Measurements from ENCODE around the gene SMURF2. TPM values are rescaled to one million over a fixed set of nuclear protein-coding genes. Genes with fewer than 3 reads are reported as not detected.

Gene SMURF2
- total RNA-seq, 2 donors from 2014 or later: 13.4 to 14.2 TPM

DNA sequence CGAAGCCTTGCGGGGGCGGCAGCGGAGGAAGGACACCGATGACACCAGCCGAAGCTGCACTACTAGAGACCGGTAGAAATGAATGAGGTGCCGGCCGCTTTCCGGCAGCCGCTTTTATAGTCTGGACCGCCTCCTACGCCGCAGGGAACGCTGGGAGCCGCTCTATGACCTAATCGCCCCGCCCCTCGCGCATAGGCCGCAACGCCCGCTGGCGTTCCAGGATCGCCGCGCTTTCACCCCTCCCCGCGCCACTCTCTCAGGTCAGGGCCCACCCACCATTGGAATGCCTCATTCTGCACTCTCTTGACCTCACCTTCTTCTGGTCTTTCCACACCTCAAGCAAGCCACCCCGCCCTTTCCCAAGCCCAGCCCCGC, 155.9 kb downstream of the SMURF2 start, which contains the start of gene DDX5:
Gene DDX5 (minus strand): TSS at position 89 of the 375 bp plus-strand sequence. CDS start 170 bp downstream, outside the sequence.
- no peaks in the 10 kb centered on the region for H3K27me3 Mint-ChIP-seq
- peak; percentile 74 for ATAC-seq (replicated peaks)
- no peaks in the 10 kb centered on the region for H3K9me3 Mint-ChIP-seq
- H3K4me3 Mint-ChIP-seq: peak within 1 kb of the TSS; percentile 98
- H3K4me1 Mint-ChIP-seq: peaks cover 50% of the 10 kb centered on the region
- peaks cover 99% of the 10 kb centered on the region for H3K36me3 Mint-ChIP-seq (ENCODE audit: low read depth)
- H3K27ac Mint-ChIP-seq: peak within 1 kb of the TSS; percentile 100

DNA sequence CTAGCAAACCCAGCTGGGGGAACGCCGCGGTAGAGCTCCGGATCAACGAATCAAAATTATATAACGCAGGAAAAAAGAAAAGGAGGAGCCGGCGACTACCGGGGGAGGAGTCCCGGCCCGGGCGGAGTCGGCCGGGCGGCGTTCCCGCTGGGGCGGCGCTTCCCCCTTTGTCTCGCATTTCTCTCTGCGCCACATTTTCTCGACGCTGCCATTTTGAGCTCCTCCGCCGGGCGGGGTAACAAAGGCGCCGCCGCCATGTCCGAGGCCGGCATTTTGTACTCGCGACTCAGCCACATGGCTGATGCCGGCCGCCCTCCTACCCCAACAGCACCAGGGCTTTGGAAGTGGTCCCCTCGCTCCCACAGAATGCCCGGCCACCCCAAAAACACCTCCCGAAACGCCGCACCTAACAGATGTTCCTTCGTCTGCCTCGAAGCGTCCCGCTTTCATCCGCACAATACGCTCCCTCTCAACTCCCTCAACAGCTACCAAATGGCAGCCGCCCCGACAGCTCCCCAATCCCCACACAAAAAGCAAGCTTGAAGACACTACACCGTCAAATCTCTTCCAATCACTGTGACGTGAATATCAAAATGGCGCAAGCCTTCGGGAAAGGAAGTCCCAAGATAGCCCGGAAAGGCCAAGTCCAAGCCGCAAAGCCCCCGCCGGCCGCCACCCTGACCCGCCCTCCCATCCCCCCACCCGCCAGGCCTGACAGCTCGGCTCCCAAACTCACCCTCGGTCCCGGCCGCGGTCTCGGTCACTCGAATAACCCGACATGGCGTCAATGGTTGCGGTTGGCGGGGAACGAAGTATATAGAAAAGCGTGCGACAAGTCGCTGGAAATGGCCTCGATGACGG, 156.5 kb downstream of the SMURF2 start:
- H3K27me3 Mint-ChIP-seq: no peaks in the 10 kb centered on the region

DNA sequence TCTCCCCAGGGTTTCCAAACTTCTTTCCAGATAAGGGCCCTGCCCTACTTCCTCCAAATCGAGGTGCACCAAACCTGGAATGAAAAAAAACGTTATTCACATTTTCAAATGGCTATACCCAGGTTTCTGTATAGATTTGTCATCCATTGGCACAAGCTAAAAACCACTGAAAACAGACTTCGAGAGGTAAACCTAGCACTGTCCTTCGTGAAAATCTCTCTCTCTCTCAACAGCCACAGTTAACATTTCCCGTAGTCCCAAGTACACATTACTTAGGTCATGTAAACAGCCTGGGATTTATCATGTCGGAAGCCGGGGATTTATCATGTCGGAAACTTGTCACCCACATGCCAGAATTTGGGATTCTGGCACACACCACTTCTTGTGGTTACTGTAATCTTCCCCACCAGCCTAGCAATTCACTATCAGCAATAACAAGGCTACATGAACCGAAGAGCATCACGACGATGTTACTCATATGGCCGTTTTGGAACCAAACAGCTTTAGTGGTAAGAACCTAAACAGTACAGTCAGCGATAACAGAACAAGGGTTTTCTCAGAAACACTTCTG, 157.3 kb downstream of the SMURF2 start:
- Mint-ChIP-seq H3K36me3 (ENCODE audit: low read depth) (peaks cover 99% of the 10 kb centered on the region), H3K4me3 (peak overlapping the region; percentile 98), H3K27ac (peak overlapping the region; percentile 100), H3K4me1 (peaks cover 64% of the 10 kb centered on the region), H3K9me3 (no peaks in the 10 kb centered on the region), H3K27me3 (no peaks in the 10 kb centered on the region)
- peak; percentile 36 for ATAC-seq (replicated peaks)

More for the DNA sequence above, 156.5 kb downstream of the SMURF2 start:
- Mint-ChIP-seq H3K27ac (peak overlapping the region; percentile 100), H3K9me3 (no peaks in the 10 kb centered on the region), H3K4me3 (peak overlapping the region; percentile 98), H3K36me3 (ENCODE audit: low read depth) (peaks cover 99% of the 10 kb centered on the region), H3K4me1 (peaks cover 56% of the 10 kb centered on the region)
- peak; percentile 35 for ATAC-seq (replicated peaks)

DNA sequence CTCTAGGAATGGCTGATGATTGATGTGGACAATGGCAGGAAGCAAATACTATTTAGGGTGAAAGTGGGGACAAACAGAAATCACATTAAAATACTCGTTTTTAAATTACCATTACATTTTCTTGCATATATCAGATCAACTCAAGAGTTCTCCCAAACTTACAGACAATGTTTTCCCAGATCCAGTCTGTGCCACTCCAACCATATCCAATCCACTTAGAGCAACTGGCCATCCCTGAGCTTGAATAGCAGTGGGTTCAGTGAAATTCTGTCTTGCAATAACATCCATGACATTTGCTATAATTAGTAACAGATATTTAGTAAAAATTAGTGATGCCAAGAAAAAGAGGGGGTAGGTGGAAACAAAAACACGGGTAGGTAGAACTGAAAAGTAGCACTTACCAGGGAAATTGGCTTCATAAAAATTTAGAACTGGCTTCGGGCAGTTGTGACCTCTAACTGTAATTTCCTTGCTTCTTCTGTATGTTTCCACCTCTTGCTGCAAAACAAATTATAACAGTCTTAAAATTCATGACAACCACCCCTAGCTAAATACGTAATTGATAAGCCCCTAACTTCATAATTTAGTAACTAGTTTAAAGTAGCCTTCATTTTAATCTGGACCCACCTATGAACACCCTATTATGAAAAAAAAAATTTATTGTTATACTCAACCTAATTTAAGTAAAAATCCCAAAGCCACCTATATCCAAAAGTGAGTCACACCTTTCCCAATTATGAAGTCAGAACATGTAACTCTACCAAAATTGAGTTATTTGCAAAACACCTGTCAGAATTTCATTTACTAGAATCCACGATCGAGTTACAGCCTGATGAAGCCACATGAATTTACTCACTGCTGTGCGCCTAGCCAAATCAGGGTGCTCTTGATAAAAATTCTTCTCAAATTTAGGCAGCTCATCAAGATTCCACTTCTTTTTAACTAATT, 158.0 kb downstream of the SMURF2 start:
- no peaks in the 10 kb centered on the region for H3K9me3 Mint-ChIP-seq
- peak overlapping the region; percentile 100 for H3K27ac Mint-ChIP-seq
- H3K27me3 Mint-ChIP-seq: no peaks in the 10 kb centered on the region
- ATAC-seq (replicated peaks): no peak
- peaks cover 59% of the 10 kb centered on the region for H3K4me1 Mint-ChIP-seq
- peaks cover 99% of the 10 kb centered on the region for H3K36me3 Mint-ChIP-seq (ENCODE audit: low read depth)
- peak overlapping the region; percentile 98 for H3K4me3 Mint-ChIP-seq

DNA sequence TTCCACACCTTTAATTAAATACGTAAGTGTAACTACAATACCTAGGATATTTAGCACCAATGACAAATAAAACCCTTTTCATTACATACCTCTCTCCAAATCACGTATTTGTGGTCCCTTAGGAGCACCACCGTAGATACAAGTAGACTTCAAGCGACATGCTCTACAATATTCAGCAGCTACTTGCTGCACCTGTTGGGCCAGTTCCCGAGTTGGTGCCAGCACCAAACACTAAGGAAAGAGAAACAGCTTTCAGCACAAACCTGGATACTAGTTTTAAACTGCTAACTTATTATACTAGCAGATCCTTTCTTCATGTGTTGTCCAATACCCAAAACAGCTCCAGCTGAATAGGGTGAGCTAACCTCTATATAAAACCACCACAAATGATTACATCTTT, 158.8 kb downstream of the SMURF2 start:
- no peaks in the 10 kb centered on the region for H3K9me3 Mint-ChIP-seq

DNA sequence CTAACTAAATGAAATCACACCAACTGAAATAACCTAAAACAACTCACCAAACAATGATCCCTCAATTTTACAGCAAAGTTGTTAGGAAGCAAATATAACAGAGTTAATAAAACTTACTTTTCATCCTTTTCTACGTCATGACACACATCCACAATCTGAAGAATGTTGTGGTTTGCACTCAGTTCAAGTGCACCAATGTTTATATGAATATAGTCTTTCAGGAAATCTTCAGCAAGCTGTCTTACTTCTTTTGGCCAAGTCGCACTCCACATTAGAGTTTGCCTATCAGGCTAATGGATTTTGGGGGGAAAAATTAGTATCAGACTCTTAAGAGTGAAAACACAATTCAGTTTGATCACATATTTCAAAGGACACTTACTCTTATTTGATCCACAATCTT, 159.3 kb downstream of the SMURF2 start:
- peaks cover 64% of the 10 kb centered on the region for H3K4me1 Mint-ChIP-seq
- no peaks in the 10 kb centered on the region for H3K27me3 Mint-ChIP-seq
- peak overlapping the region; percentile 98 for H3K4me3 Mint-ChIP-seq
- H3K27ac Mint-ChIP-seq: peak overlapping the region; percentile 100
- H3K9me3 Mint-ChIP-seq: no peaks in the 10 kb centered on the region
- no peak for ATAC-seq (replicated peaks)
- peaks cover 100% of the 10 kb centered on the region for H3K36me3 Mint-ChIP-seq (ENCODE audit: low read depth)

More for the DNA sequence above, 158.8 kb downstream of the SMURF2 start:
- Mint-ChIP-seq H3K4me1 (peaks cover 61% of the 10 kb centered on the region), H3K27ac (peak overlapping the region; percentile 100), H3K27me3 (no peaks in the 10 kb centered on the region), H3K4me3 (peak overlapping the region; percentile 98), H3K36me3 (ENCODE audit: low read depth) (peaks cover 99% of the 10 kb centered on the region)
- no peak for ATAC-seq (replicated peaks)

DNA sequence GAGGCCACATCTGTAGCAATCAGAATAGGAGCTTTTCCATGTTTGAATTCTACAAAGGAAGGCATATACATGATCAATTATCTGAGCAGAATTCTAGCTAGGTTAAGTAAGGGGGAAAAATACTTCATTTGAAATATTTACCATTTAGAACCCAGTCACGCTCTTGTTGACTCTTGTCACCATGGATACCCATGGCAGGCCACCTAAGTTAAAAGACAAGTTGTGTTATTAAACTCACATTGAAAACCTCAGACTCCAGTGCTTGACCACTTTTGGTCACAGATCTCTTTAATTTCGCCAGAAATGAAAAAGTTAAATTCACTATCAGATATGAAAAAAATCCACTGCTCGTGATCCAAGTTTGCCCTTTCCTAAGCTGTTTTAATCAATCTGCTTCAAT, 160.1 kb downstream of the SMURF2 start:
- ATAC-seq (replicated peaks): no peak
- Mint-ChIP-seq H3K4me1 (peaks cover 58% of the 10 kb centered on the region), H3K9me3 (no peaks in the 10 kb centered on the region), H3K36me3 (ENCODE audit: low read depth) (peaks cover 100% of the 10 kb centered on the region), H3K27me3 (no peaks in the 10 kb centered on the region), H3K4me3 (peak overlapping the region; percentile 98), H3K27ac (peak overlapping the region; percentile 100)

DNA sequence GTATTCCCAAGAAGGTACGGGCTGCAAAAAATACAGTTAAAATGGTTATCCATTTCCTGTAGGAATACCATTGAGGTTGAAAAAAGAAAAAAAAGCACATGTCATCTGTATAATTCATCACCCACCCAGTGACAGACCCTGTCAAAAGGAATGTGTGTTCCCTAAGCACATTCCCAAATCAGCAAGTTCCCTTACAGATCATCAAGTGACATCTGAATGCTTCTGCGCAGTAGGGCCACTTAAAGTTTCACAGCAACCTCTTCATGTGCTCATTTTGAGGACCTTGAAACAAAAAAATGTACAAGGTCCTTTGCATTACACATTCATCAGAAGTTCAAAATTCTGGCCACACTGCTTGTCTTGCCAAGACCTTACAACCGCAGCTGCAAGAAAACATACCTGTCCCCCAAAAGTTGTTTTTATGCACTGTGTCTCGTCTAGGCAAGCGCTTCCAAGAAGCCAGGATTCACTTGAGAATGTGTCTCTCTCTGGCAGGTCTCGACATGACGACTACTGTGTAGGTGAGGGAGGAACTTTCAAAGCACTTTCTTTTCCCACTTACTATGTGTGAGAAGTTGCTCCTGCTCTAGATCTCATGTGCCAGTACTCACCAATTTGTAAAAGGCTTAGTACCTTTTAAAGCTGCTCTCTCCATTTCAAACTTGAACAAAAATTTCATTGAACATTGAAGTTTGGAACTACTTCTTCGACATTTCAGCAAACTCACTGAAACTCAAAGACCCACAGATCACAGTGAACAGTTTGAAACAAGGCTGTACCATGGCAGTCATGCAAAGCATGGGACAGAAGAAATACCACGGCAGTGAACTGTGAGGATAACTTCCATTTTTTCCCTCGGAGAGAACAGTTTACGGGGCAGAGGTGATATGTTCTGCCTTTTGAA, 161.0 kb downstream of the SMURF2 start:
- H3K27me3 Mint-ChIP-seq: no peaks in the 10 kb centered on the region
- peaks cover 100% of the 10 kb centered on the region for H3K36me3 Mint-ChIP-seq (ENCODE audit: low read depth)
- ATAC-seq (replicated peaks): no peak
- H3K9me3 Mint-ChIP-seq: no peaks in the 10 kb centered on the region
- peak overlapping the region; percentile 98 for H3K4me3 Mint-ChIP-seq
- H3K4me1 Mint-ChIP-seq: peaks cover 58% of the 10 kb centered on the region
- peak overlapping the region; percentile 100 for H3K27ac Mint-ChIP-seq

DNA sequence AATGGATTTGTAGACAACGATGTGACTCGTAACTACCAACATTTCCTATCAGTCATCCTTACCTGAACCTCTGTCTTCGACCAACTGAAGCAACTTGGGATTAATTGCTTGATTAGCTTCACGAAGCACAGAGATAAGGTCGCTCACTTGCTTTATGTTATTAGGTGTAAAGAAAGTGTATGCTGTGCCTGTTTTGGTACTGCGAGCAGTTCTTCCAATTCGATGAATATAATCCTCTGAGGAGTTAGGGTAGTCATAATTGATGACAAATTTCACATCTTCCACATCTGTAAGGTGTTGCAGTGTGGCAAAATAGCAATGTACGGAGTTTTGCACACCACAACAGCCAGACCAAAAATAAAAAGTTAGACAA, 161.6 kb downstream of the SMURF2 start:
- Mint-ChIP-seq H3K9me3 (no peaks in the 10 kb centered on the region), H3K27ac (peak overlapping the region; percentile 100), H3K4me1 (peaks cover 58% of the 10 kb centered on the region), H3K4me3 (peak overlapping the region; percentile 98), H3K27me3 (no peaks in the 10 kb centered on the region), H3K36me3 (ENCODE audit: low read depth) (peaks cover 97% of the 10 kb centered on the region)
- ATAC-seq (replicated peaks): no peak

DNA sequence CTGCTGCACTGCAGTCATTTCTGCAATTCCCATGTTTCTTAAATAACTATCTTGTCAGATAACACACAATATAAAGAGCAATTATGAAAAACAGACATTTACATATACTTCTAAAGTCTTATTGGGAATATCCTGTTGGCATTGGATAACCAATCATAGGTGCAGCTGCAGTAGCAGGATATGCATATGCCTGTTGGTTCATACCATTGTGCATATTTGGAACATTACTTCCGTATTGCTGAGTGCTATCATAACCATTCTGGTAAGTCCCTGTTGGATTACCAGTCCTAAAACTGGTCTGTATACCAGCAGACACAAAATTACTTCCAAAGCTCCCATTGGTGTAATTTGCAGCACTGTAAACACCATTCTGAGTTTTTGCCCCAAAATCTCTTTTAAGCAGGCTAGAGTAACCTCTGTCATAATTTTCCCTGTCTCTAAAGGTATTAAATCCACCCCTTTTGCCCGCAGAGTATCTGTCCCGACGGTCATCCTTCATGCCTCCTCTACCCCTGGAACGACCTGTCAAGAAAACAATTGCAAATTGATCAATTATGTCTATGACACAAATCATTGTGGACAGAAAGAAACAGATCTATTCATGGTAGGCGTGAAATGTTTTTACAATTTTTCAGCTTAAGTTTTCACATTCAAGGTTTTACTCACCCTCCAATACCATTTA, 162.2 kb downstream of the SMURF2 start:
- Mint-ChIP-seq H3K4me3 (peak overlapping the region; percentile 98), H3K36me3 (ENCODE audit: low read depth) (peaks cover 92% of the 10 kb centered on the region), H3K9me3 (no peaks in the 10 kb centered on the region)

DNA sequence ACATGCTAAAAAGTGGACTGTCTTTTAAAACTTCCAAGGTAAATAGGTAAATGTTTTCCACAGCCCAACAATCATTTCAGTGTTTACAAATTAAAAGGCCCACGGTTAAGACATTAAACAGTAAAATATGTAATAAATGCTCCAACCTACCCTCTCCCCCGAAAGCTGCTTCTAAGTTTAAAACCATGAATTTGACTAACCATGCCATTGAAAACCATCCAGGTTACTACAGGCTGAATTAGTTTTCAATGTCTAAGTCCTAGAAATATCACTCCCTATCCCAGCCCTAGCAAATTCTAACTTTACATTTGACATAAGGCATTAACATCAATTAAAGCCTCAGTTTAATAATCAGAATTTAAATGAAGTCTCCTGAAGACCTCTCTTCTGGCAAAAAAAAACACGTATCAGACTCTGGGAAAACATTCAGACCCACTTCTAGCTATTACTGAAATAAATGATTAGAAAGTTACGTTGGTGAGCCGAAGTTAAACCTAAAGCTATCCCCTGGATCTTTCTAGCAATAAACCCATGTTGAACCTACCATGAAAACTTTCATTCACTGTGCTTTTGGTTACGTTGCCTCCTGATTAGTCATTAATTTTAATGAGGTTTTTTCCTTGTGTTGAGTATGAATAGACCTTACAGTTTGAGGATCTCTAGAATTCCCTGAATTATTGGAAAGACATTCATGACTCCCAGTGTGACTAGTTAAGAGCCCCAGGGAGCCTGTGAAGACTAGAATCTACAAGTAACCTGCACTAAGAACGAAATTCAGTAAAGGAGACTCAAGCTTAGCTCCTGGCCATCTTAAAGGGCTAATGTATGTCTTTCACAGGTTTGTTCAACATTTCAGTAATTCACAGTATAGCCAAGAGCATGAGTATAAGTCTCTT, 163.6 kb downstream of the SMURF2 start:
- H3K9me3 Mint-ChIP-seq: no peaks in the 10 kb centered on the region
- peak overlapping the region; percentile 100 for H3K27ac Mint-ChIP-seq
- no peak for ATAC-seq (replicated peaks)
- peak overlapping the region; percentile 98 for H3K4me3 Mint-ChIP-seq
- no peaks in the 10 kb centered on the region for H3K27me3 Mint-ChIP-seq
- H3K36me3 Mint-ChIP-seq (ENCODE audit: low read depth): peaks cover 91% of the 10 kb centered on the region
- H3K4me1 Mint-ChIP-seq: peaks cover 55% of the 10 kb centered on the region

More for the DNA sequence above, 162.2 kb downstream of the SMURF2 start:
- H3K4me1 Mint-ChIP-seq: peaks cover 56% of the 10 kb centered on the region
- no peaks in the 10 kb centered on the region for H3K27me3 Mint-ChIP-seq
- H3K27ac Mint-ChIP-seq: peak overlapping the region; percentile 100
- ATAC-seq (replicated peaks): no peak

DNA sequence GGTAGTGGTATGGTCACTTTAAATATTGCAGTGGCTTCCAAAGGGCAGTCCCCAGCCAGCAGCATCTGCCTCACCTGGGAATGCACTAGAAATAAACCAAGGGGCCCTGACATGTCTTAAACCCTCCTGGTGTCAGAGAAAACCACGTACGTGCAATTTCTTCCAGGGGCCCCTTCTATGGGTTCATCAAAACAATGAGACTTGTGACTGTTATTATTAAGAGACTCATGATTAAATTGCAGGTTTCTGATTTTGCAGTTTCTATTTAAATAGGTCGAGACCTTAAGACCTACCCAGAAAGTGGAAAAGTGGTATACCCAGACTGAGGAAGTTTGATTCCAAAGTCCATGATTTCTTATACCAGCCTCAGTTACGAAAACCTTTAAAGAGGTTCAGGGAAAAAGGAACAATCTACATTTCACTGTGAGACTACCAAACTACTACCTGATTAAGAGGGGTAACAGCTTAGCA, 164.5 kb downstream of the SMURF2 start:
- peak overlapping the region; percentile 100 for H3K27ac Mint-ChIP-seq
- no peaks in the 10 kb centered on the region for H3K9me3 Mint-ChIP-seq
- peaks cover 89% of the 10 kb centered on the region for H3K36me3 Mint-ChIP-seq (ENCODE audit: low read depth)
- ATAC-seq (replicated peaks): peak; percentile 35
- peak overlapping the region; percentile 98 for H3K4me3 Mint-ChIP-seq
- H3K27me3 Mint-ChIP-seq: no peaks in the 10 kb centered on the region
- peaks cover 46% of the 10 kb centered on the region for H3K4me1 Mint-ChIP-seq

All from activated T-helper 17 cell treated with anti-CD3 and anti-CD28 coated beads, Interleukin-2, amount 50 U/mL, for 72 hours (primary cell).